Effector memory CD8-positive, alpha-beta T cell (primary cell): ENCODE data around the gene MAP2K3.

Experiments used
- ATAC-seq: fragments of 150-1000 bp; cut with Tn5 transposase; replicated peaks from 2 replicates; pipeline ENCODE4 v1.10.0; 2021; ENCODE audit warnings: mild to moderate bottlenecking, moderate library complexity
- DNase-seq, 3 experiments: peaks; one replicate each; pipeline ENCODE4 v3.0.0; 2021
- H3K27ac Mint-ChIP-seq, 2 donors: one replicate each; pipeline ENCODE4 v1.8.0; 2022; ENCODE audit warnings: mild to moderate bottlenecking in 2 of 2, mixed read lengths in 2 of 2, moderate library complexity in 2 of 2
- H3K27me3 Mint-ChIP-seq, 2 donors: one replicate each; pipeline ENCODE4 v1.8.0; 2022; ENCODE audit warnings: mixed read lengths in 2 of 2
- H3K36me3 Mint-ChIP-seq: one replicate; pipeline ENCODE4 v1.8.0; 2022; ENCODE audit warnings: mild to moderate bottlenecking, moderate library complexity, mixed read lengths; ENCODE audit not compliant: insufficient read depth
- H3K4me1 Mint-ChIP-seq, 2 donors: one replicate each; pipeline ENCODE4 v1.8.0; 2022; ENCODE audit warnings: low read depth in 2 of 2, mixed read lengths in 2 of 2
- H3K4me3 Mint-ChIP-seq, 2 donors: one replicate each; pipeline ENCODE4 v1.8.0; 2022; ENCODE audit warnings: mild to moderate bottlenecking in 2 of 2, mixed read lengths in 2 of 2, moderate library complexity in 2 of 2
- H3K9me3 Mint-ChIP-seq, 2 donors: one replicate each; pipeline ENCODE4 v1.8.0; 2022; ENCODE audit warnings: mixed read lengths in 2 of 2

MAP2K3 gene

GRCh38 chr17:21291357-21291756 lies 6.8 kb downstream of the MAP2K3 start:
- Mint-ChIP-seq H3K9me3 (peaks cover 0 to 6% of the 10 kb centered on the region in 2 donors), H3K4me1 (peaks cover 50 to 70% of the 10 kb centered on the region in 2 donors), H3K27ac (peak overlapping the region; percentile 72 to 96), H3K27me3 (no peaks in the 10 kb centered on the region), H3K4me3 (no peak overlapping the region), H3K36me3 (peaks cover 47% of the 10 kb centered on the region)
- no peak for ATAC-seq
- DNase-seq = no peak

DNA sequence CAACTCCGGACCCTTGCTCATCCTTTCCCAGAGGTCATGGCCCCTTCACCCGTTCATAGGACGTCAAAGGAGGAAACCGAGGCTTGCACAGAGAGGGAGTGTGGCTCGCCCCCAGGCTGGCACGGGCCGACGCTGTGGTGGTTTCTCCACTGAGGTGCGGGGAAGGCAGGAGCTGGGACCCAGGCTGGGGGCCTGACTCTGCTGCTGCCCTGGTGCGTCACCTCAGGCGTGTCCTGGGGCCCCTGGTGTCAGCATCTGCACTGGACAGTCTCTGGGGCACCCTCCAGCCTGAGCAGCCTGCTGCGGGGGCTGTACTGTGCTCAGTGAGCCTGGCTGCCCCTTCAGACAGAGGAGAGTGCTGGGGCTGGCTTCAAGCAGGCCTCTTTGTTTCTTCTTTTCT lies 7.4 kb downstream of the MAP2K3 start:
- Mint-ChIP-seq H3K27me3 (no peaks in the 10 kb centered on the region), H3K4me3 (no peak overlapping the region), H3K27ac (peak overlapping the region; percentile 50 to 96), H3K9me3 (peaks cover 0 to 6% of the 10 kb centered on the region in 2 donors), H3K4me1 (peaks cover 45 to 67% of the 10 kb centered on the region in 2 donors), H3K36me3 (peaks cover 48% of the 10 kb centered on the region)
- no peak for DNase-seq
- no peak for ATAC-seq

DNA sequence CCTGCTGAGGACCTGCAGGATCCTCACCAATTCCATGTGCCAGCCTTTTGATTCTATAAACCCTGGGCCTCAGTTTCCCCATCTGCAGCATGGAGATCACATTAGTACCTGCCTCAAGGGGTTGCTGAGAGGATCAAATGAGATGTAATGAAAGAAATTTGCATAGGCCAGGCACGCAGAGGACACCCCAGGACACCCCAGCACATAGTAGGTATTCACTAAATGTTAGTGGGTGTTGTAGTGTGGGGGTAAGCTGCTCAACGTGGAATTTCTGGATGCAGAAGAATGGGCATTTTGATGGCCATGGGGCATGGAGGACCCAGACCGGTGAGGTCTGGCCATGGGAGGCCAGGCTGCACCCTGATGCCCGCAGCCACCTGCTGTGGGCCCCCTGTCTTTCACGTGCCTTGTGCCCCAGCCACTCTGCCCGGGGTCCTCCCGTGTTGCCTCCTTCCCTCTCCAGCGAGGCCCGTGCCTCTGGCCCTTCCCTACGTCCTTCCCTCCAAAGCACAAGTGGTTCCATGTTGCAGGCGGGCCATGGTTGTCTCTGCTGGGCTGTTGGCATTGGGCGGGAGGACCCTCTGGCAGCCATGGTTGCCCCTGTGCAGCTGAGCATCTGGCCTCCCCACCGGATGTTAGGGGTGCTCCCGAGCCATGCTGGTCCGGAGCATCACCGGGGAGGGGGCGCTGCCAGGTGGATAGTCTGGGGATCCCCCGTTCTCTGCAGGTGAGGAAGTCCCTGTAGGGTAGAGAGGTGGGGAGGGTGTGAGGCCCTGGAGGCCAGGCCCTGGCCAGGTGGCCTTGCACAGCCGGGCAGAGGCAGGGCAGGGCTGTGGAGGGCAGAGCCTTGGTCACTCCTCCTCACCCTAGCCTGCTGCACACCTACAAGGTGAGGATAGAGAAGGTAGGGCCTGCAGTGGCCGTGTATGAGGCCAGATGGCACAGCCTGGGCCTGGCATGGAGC lies 8.6 kb downstream of the MAP2K3 start:
- DNase-seq (no peak), ATAC-seq (no peak)
- Mint-ChIP-seq H3K4me1 (peaks cover 34 to 54% of the 10 kb centered on the region in 2 donors), H3K36me3 (peaks cover 45% of the 10 kb centered on the region), H3K27ac (peak overlapping the region in 1 of 2 donors; percentile 3), H3K9me3 (peaks cover 0 to 6% of the 10 kb centered on the region in 2 donors), H3K27me3 (no peaks in the 10 kb centered on the region), H3K4me3 (no peak overlapping the region)

DNA sequence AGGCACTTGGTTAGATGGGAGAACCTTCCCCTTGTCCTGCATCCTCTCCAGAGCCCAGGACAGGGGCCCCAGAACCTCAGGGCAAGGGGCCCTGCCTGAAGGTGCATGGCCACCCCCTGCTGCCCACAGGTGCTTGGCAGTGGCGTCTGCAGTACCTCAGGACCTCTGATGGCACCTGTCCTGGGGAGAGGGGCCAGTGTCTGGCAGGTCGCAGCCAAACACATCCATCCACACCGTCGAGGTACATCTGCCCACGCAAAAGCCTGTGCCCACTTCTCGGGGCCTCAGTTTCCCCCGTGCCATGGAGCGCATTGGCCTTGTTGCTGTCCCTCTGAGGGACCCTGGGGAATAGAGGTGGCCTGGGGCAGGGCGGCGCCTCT lies 9.3 kb downstream of the MAP2K3 start:
- Mint-ChIP-seq H3K4me1 (peaks cover 27 to 48% of the 10 kb centered on the region in 2 donors), H3K9me3 (peaks cover 0 to 6% of the 10 kb centered on the region in 2 donors), H3K27ac (peak overlapping the region; percentile 64 to 77), H3K27me3 (no peaks in the 10 kb centered on the region), H3K4me3 (no peak overlapping the region), H3K36me3 (peaks cover 48% of the 10 kb centered on the region)
- DNase-seq = no peak
- ATAC-seq = no peak

- no peak overlapping the region for H3K4me3 Mint-ChIP-seq
These were observed 10.0 kb downstream of the MAP2K3 start for GRCh38 chr17:21294321-21295035.

GRCh38 chr17:21295036-21295952 lies 10.8 kb downstream of the MAP2K3 start:
- Mint-ChIP-seq H3K4me3 (no peak overlapping the region), H3K27ac (peak overlapping the region; percentile 64 to 77), H3K4me1 (peaks cover 26 to 39% of the 10 kb centered on the region in 2 donors)

More at GRCh38 chr17:21294321-21295035, 10.0 kb downstream of the MAP2K3 start:
- Mint-ChIP-seq H3K27me3 (no peaks in the 10 kb centered on the region), H3K36me3 (peaks cover 53% of the 10 kb centered on the region), H3K4me1 (peaks cover 27 to 46% of the 10 kb centered on the region in 2 donors), H3K27ac (peak overlapping the region; percentile 64 to 77), H3K9me3 (peaks cover 0 to 6% of the 10 kb centered on the region in 2 donors)
- DNase-seq (no peak), ATAC-seq (no peak)

GRCh38 chr17:21296097-21297025 lies 11.8 kb downstream of the MAP2K3 start:
- Mint-ChIP-seq H3K27ac (peak overlapping the region; percentile 42 to 64), H3K4me1 (peaks cover 18 to 31% of the 10 kb centered on the region in 2 donors), H3K36me3 (peaks cover 58% of the 10 kb centered on the region), H3K27me3 (no peaks in the 10 kb centered on the region), H3K4me3 (no peak overlapping the region), H3K9me3 (peaks cover 2 to 12% of the 10 kb centered on the region in 2 donors)
- ATAC-seq = peak; percentile 39
- DNase-seq = no peak

More at GRCh38 chr17:21295036-21295952, 10.8 kb downstream of the MAP2K3 start:
- DNase-seq = no peak
- peaks cover 0 to 6% of the 10 kb centered on the region in 2 donors for H3K9me3 Mint-ChIP-seq
- peaks cover 53% of the 10 kb centered on the region for H3K36me3 Mint-ChIP-seq
- no peaks in the 10 kb centered on the region for H3K27me3 Mint-ChIP-seq
- no peak for ATAC-seq

DNA sequence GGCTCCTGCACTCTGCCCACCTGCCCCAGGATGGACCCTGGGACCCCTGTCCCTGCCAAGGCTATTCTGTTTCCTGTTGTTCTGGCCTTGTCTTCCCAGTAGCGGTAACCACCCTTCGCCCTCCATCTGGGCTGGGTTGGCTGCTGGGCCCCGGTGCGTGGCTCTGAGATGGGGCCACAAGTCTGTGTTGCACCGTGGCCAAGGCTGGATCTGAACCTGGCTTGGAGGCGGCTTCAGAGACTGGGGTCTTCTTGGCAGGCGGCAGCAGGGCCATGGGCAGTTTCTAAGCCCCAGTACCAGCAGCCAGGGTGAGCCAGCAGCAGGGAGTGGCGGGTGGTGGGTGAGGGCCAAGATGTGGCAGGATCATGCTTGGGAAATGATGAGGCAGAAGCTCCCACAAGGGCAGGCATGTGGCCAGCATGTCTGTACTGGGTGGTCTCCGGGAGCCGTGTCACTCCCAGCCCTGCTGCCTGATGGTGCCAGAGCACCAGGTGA lies 12.6 kb downstream of the MAP2K3 start:
- Mint-ChIP-seq H3K9me3 (peaks cover 2 to 14% of the 10 kb centered on the region in 2 donors), H3K4me3 (no peak overlapping the region), H3K4me1 (peaks cover 18 to 27% of the 10 kb centered on the region in 2 donors), H3K36me3 (peaks cover 62% of the 10 kb centered on the region), H3K27ac (peak overlapping the region; percentile 42 to 64), H3K27me3 (no peaks in the 10 kb centered on the region)
- DNase-seq (no peak), ATAC-seq (no peak)

DNA sequence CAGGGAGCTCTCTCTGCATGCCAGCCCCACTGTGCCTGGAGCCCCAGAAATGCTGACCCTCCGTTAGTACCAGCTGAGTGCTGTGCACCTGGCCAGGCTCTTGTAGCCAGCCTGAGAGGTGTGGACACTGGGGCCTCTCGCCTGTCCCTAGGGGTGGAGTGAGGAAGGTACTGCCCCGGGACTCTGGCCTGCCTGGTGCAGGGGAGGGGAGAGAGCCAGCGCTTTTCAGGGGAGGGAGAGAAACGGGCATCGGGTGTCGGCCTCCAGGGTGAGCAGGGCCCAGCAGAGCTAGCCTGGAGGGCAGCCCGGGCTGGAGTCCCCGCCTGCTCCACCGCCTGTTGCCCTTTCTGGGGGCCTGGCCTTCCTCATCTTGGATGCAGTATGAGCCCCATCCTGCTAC lies 13.1 kb downstream of the MAP2K3 start:
- no peak overlapping the region for H3K27ac Mint-ChIP-seq
- no peaks in the 10 kb centered on the region for H3K27me3 Mint-ChIP-seq

DNA sequence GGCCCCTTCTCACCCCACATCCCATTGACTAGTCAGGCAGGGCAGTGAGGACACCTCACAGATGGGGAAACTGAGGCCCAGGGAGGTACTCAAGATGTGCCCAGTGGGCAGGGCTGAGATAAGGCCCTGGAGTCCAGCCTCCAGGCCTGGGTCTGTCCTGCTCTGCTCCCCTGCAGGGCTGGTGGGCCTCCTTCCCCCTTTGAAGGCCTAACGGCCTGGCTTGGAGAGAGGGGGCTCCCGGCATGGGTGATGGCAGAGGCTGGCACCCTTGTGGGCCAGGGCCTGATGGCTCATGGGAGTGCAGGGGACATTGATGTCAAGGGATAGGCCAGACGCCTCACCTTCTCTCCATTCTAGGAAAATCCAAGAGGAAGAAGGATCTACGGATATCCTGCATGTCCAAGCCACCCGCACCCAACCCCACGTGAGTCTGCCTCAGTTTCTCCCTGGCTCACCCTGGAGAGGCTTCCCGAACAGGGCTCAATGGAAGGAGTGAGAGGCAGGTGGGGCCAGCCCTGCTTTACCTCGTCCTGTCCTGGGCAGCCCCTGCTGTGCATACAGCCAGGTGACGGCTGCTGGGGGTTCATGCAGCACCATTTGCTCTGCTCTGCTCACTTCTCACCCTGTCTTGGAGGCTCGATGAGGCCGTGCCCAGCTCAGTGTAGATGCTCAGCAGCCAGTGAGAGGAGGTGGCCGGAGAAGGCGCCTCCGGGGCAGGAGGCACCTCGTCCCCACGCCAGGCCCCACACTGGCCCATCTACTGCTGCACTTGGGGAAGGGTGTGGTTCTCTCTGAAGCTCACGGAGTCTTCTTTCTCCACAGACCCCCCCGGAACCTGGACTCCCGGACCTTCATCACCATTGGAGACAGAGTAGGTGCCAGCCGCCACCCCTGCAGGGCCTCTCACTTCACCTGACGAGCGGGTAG lies 13.8 kb downstream of the MAP2K3 start:
- Mint-ChIP-seq H3K9me3 (peaks cover 2 to 14% of the 10 kb centered on the region in 2 donors), H3K4me1 (peaks cover 11 to 20% of the 10 kb centered on the region in 2 donors), H3K36me3 (peaks cover 67% of the 10 kb centered on the region), H3K27me3 (no peaks in the 10 kb centered on the region), H3K27ac (peak overlapping the region in 1 of 2 donors; percentile 51), H3K4me3 (no peak overlapping the region)
- DNase-seq = no peak
- no peak for ATAC-seq

More for the DNA sequence above, 13.1 kb downstream of the MAP2K3 start:
- H3K4me3 Mint-ChIP-seq = no peak overlapping the region
- H3K9me3 Mint-ChIP-seq = peaks cover 2 to 14% of the 10 kb centered on the region in 2 donors
- DNase-seq (no peak), ATAC-seq (no peak)
- H3K4me1 Mint-ChIP-seq = peaks cover 14 to 25% of the 10 kb centered on the region in 2 donors
- peaks cover 64% of the 10 kb centered on the region for H3K36me3 Mint-ChIP-seq

DNA sequence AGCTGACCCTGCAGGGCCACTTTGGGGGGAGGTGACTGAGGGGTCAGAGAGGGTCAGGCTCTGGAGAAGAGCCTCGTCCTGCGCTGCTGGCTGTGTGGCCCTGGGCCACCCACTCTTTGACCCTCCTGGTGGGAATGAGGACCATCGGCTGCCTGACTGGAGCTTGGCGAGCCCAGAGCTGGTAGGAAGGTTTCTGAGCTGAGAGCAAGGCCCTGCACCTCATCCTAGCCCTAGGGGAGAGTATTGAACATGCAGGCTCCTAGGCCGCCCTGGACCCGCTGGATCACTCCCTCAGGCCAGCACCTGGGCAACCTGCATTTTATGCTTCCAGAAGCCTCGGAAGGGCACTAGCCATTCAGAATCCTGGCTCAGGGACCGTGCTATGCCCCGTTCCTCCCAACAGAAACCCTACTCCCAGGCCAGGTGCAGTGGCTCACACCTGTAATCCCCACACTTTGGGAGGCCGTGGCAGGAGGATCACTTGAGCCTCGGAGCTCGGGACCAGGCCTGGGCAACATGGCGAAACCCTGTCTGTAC lies 14.5 kb downstream of the MAP2K3 start:
- peaks cover 74% of the 10 kb centered on the region for H3K36me3 Mint-ChIP-seq
- H3K27me3 Mint-ChIP-seq = no peaks in the 10 kb centered on the region

More for the DNA sequence above, 14.5 kb downstream of the MAP2K3 start:
- no peak overlapping the region for H3K4me3 Mint-ChIP-seq
- DNase-seq (no peak), ATAC-seq (no peak)
- H3K9me3 Mint-ChIP-seq = peaks cover 2 to 14% of the 10 kb centered on the region in 2 donors
- H3K27ac Mint-ChIP-seq = peak overlapping the region in 1 of 2 donors; percentile 51
- H3K4me1 Mint-ChIP-seq = peaks cover 10 to 18% of the 10 kb centered on the region in 2 donors
